Left ventricle myocardium inferior (tissue), 1 donor: Measurements from ENCODE around the gene MAP3K7CL. TPM values are rescaled to one million over a fixed set of nuclear protein-coding genes. Genes with fewer than 3 reads are reported as not detected.

Source experiments
- DNase-seq: peaks from one replicate; pipeline ENCODE4 v3.0.0-alpha.2; 2020
- H3K27ac ChIP-seq: fragments of 200-600 bp; replicated peaks from 2 replicates; pipeline ENCODE4 v1.8.0; 2021
- H3K27me3 ChIP-seq: fragments of 200-600 bp; 2 replicates; pipeline ENCODE4 v1.8.0; 2021; ENCODE audit warnings: low read depth
- H3K36me3 ChIP-seq: fragments of 200-600 bp; 2 replicates; pipeline ENCODE4 v1.8.0; 2021
- H3K4me1 ChIP-seq: fragments of 200-600 bp; 2 replicates; pipeline ENCODE4 v1.8.0; 2021
- H3K4me3 ChIP-seq: fragments of 200-600 bp; 2 replicates; pipeline ENCODE4 v1.8.0; 2021; ENCODE audit warnings: mild to moderate bottlenecking, moderate library complexity
- H3K9me3 ChIP-seq: fragments of 200-600 bp; replicated peaks from 2 replicates; pipeline ENCODE4 v1.8.0; 2021
- CTCF ChIP-seq: fragments of 200-600 bp; IDR thresholded peaks from 2 replicates; pipeline ENCODE4 v1.8.0; 2021; ENCODE audit warnings: antibody characterized with exemption, mild to moderate bottlenecking, borderline replicate concordance
- intact Hi-C: fragments of 100-400 bp; cut with micrococcal nuclease; formaldehyde crosslinking; loops from one replicate; pipeline ENCODE4 v1.11.0; 2022
- total RNA-seq: library from RNA; stranded (reverse); fragmentation: NEBNext Ultra II Directional; extraction: Animal tissue kit (Norgen Biotek cat#: 25700); gene quantifications from one replicate; pipeline ENCODE4 v1.2.1, GENCODE V29; 2021
- donor health status: DM: no; HTN: yes; CAD: no; lungs with severe emphysema.

The MAP3K7CL gene
- total RNA-seq, 1 donor from 2014 or later: 2.1 TPM

GRCh38 chr21:29121759-29122158 is 8.7 kb upstream of the MAP3K7CL start:
- Histone ChIP-seq H3K4me1 (no peaks in the 10 kb centered on the region), H3K9me3 (no peaks in the 10 kb centered on the region), H3K36me3 (no peaks in the 10 kb centered on the region), H3K27ac (no peak overlapping the region), H3K4me3 (no peak overlapping the region), H3K27me3 (no peaks in the 10 kb centered on the region)
- no peak for DNase-seq
- no peak for TF ChIP-seq CTCF
- intact Hi-C loops: no loop called here

- Histone ChIP-seq H3K27me3 (no peaks in the 10 kb centered on the region), H3K36me3 (no peaks in the 10 kb centered on the region), H3K27ac (no peak overlapping the region), H3K4me1 (no peaks in the 10 kb centered on the region), H3K4me3 (no peak overlapping the region), H3K9me3 (peaks cover 9% of the 10 kb centered on the region)
- no peak for TF ChIP-seq CTCF
- DNase-seq: no peak
- intact Hi-C loops: no loop called here
These were observed 5.8 kb upstream of the MAP3K7CL start for GRCh38 chr21:29124645-29125044.

- no peaks in the 10 kb centered on the region for H3K4me1 ChIP-seq
- H3K27ac ChIP-seq: no peak overlapping the region
- peaks cover 13% of the 10 kb centered on the region for H3K9me3 ChIP-seq
- intact Hi-C loops: no loop called here
- DNase-seq: no peak
- no peaks in the 10 kb centered on the region for H3K36me3 ChIP-seq
- no peak overlapping the region for H3K4me3 ChIP-seq
- no peaks in the 10 kb centered on the region for H3K27me3 ChIP-seq
- TF ChIP-seq CTCF: no peak
These were observed 5.3 kb upstream of the MAP3K7CL start for GRCh38 chr21:29125191-29125590.

DNA sequence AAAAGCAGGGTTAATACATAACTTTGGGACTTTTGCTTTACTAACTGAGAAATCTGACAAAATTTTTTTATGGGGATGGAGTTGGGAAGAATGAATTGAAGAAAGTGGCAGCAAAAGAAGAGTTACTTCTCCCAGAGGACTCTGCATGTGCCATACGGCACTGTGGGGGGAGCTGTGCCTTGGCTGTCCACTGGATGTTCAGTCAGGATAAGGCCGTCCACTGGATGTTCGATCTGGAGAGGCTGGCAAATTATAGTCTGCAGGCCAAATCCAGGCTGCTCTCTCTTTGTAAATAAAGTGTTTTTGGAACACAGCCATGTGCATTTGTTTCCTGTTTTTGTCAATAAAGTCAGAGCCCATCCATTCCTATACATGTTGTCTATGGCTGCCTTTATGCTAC is 4.5 kb upstream of the MAP3K7CL start:
- Histone ChIP-seq H3K27ac (no peak overlapping the region), H3K36me3 (no peaks in the 10 kb centered on the region), H3K4me3 (no peak overlapping the region), H3K27me3 (no peaks in the 10 kb centered on the region), H3K9me3 (peaks cover 13% of the 10 kb centered on the region), H3K4me1 (peaks cover 6% of the 10 kb centered on the region)
- no peak for TF ChIP-seq CTCF
- no peak for DNase-seq
- intact Hi-C loops: no loop called here

DNA sequence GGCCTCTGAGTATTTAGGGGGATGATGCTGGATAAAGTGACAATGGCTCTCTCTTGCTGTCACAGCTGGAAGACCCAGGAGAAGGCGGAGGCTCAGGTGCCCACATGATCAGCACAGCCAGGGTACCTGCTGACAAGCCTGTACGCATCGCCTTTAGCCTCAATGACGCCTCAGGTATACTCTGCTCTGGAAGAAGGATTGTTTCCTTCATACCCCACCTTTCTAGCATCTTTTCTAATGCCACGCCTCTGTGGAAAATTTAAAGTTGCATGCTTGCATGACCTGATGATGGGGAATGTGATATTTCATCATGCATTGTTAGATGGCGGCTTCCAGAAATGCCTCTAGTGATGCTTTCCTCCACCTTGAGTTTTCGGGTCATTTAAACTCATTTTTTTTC is 2.8 kb downstream of the MAP3K7CL start:
- intact Hi-C loops: no loop called here
- TF ChIP-seq CTCF: no peak
- H3K27ac ChIP-seq: no peak overlapping the region

GRCh38 chr21:29133796-29134195 is 3.4 kb downstream of the MAP3K7CL start:
- DNase-seq: no peak
- Histone ChIP-seq H3K36me3 (no peaks in the 10 kb centered on the region), H3K9me3 (peaks cover 12% of the 10 kb centered on the region), H3K4me1 (peaks cover 11% of the 10 kb centered on the region), H3K27me3 (no peaks in the 10 kb centered on the region), H3K4me3 (no peak overlapping the region), H3K27ac (no peak overlapping the region)
- intact Hi-C loops: no loop called here
- no peak for TF ChIP-seq CTCF

More for the DNA sequence above, 2.8 kb downstream of the MAP3K7CL start:
- no peak overlapping the region for H3K4me3 ChIP-seq
- H3K36me3 ChIP-seq: no peaks in the 10 kb centered on the region
- peaks cover 13% of the 10 kb centered on the region for H3K9me3 ChIP-seq
- DNase-seq: no peak
- peaks cover 11% of the 10 kb centered on the region for H3K4me1 ChIP-seq
- H3K27me3 ChIP-seq: no peaks in the 10 kb centered on the region
